Large intestine (tissue), 3 donors: ENCODE measurements around the gene LTBP4. TPM values are rescaled to one million over a fixed set of nuclear protein-coding genes. Genes with fewer than 3 reads are reported as not detected.

Experiments
- DNase-seq, 2 donors: peaks; one replicate each; pipeline versions ENCODE4 v3.0.0 to v3.0.0-alpha.2; 2013
- H3K27ac ChIP-seq: one replicate; pipeline ENCODE4 v1.5.1; 2013; ENCODE audit warnings: low read length
- H3K27me3 ChIP-seq: 2 replicates; pipeline ENCODE4 v1.6.1; 2013; ENCODE audit warnings: low read length; ENCODE audit not compliant: control insufficient read depth, insufficient read depth
- H3K36me3 ChIP-seq: 2 replicates; pipeline ENCODE4 v1.6.1; 2013; ENCODE audit warnings: low read length; ENCODE audit not compliant: control insufficient read depth, insufficient read depth
- H3K4me1 ChIP-seq: one replicate; pipeline ENCODE4 v1.6.1; 2013; ENCODE audit warnings: low read length; ENCODE audit not compliant: control insufficient read depth, insufficient read depth
- H3K4me3 ChIP-seq: one replicate; pipeline ENCODE4 v1.5.1; 2013; ENCODE audit warnings: low read length
- H3K9me3 ChIP-seq: one replicate; pipeline ENCODE4 v1.6.1; 2013; ENCODE audit warnings: mild to moderate bottlenecking, low read depth, low read length, moderate library complexity; ENCODE audit not compliant: control insufficient read depth
- WGBS: methylation state at CpG from one replicate; pipeline ENCODE4 v1.1.5; 2013; ENCODE audit warnings: low lambda C conversion rate; ENCODE audit not compliant: insufficient coverage; 5-methylcytosine and 5-hydroxymethylcytosine counted together
- polyA plus RNA-seq: library from polyadenylated mRNA; unstranded; fragments of 120-200 nt; gene quantifications from one replicate; pipeline ENCODE4 v1.2.1, GENCODE V29; 2013

Gene LTBP4
- polyA plus RNA-seq, 1 donor = 223 TPM

- peak overlapping the region; percentile 94 for H3K27ac ChIP-seq
- H3K4me1 ChIP-seq = peaks cover 67% of the 10 kb centered on the region
- 7% methylated on average over 3 of the region's 18 CpGs for WGBS
- H3K9me3 ChIP-seq = peaks cover 10% of the 10 kb centered on the region
- H3K27me3 ChIP-seq = peaks cover 18% of the 10 kb centered on the region
- H3K36me3 ChIP-seq = no peaks in the 10 kb centered on the region
- DNase-seq = no peak
- H3K4me3 ChIP-seq = no peak overlapping the region
Observed at GRCh38 chr19:40604171-40604646, 3.0 kb downstream of the LTBP4 start.

GRCh38 chr19:40604647-40605215 is 3.6 kb downstream of the LTBP4 start:
- peaks cover 13% of the 10 kb centered on the region for H3K27me3 ChIP-seq
- peak overlapping the region; percentile 94 for H3K27ac ChIP-seq

GRCh38 chr19:40605216-40605971 is 4.2 kb downstream of the LTBP4 start:
- WGBS = 0% methylated on average over 2 of the region's 71 CpGs
- peak; percentile 87 to 96 for DNase-seq
- H3K4me1 ChIP-seq = peaks cover 75% of the 10 kb centered on the region
- peak overlapping the region; percentile 52 for H3K4me3 ChIP-seq
- H3K9me3 ChIP-seq = peaks cover 5% of the 10 kb centered on the region
- H3K27me3 ChIP-seq = peaks cover 6% of the 10 kb centered on the region
- no peaks in the 10 kb centered on the region for H3K36me3 ChIP-seq
- peak overlapping the region; percentile 94 for H3K27ac ChIP-seq

More at GRCh38 chr19:40604647-40605215, 3.6 kb downstream of the LTBP4 start:
- Histone ChIP-seq H3K4me1 (peaks cover 71% of the 10 kb centered on the region), H3K36me3 (no peaks in the 10 kb centered on the region), H3K4me3 (peak overlapping the region; percentile 52), H3K9me3 (peaks cover 10% of the 10 kb centered on the region)
- peak in 1 of 2 donors; percentile 64 for DNase-seq
- WGBS = no CpG with 5 or more reads among the region's 29 CpGs

GRCh38 chr19:40607311-40608239 is 6.4 kb downstream of the LTBP4 start:
- WGBS = no CpG with 5 or more reads among the region's 31 CpGs
- Histone ChIP-seq H3K27me3 (no peaks in the 10 kb centered on the region), H3K36me3 (peaks cover 3% of the 10 kb centered on the region), H3K27ac (no peak overlapping the region), H3K9me3 (peaks cover 5% of the 10 kb centered on the region), H3K4me1 (peaks cover 62% of the 10 kb centered on the region), H3K4me3 (no peak overlapping the region)
- peak in 1 of 2 donors; percentile 68 for DNase-seq

- peaks cover 3% of the 10 kb centered on the region for H3K36me3 ChIP-seq
- H3K27me3 ChIP-seq = no peaks in the 10 kb centered on the region
- H3K4me1 ChIP-seq = peaks cover 56% of the 10 kb centered on the region
- no CpG with 5 or more reads among the region's 14 CpGs for WGBS
- no peak overlapping the region for H3K4me3 ChIP-seq
- no peak overlapping the region for H3K27ac ChIP-seq
- no peak for DNase-seq
- peaks cover 9% of the 10 kb centered on the region for H3K9me3 ChIP-seq
Observed at GRCh38 chr19:40608240-40608621, 7.1 kb downstream of the LTBP4 start.

GRCh38 chr19:40608957-40609356 is 7.8 kb downstream of the LTBP4 start:
- H3K4me1 ChIP-seq = peaks cover 56% of the 10 kb centered on the region
- DNase-seq = no peak
- H3K27ac ChIP-seq = no peak overlapping the region
- no peaks in the 10 kb centered on the region for H3K27me3 ChIP-seq
- peak overlapping the region; percentile 55 for H3K4me3 ChIP-seq
- 80% methylated on average over 1 of the region's 4 CpGs for WGBS
- peaks cover 3% of the 10 kb centered on the region for H3K36me3 ChIP-seq
- peaks cover 11% of the 10 kb centered on the region for H3K9me3 ChIP-seq

GRCh38 chr19:40609561-40610395 is 8.6 kb downstream of the LTBP4 start:
- Histone ChIP-seq H3K4me3 (peak overlapping the region; percentile 55), H3K4me1 (peaks cover 55% of the 10 kb centered on the region), H3K9me3 (peaks cover 11% of the 10 kb centered on the region), H3K36me3 (peaks cover 3% of the 10 kb centered on the region), H3K27me3 (no peaks in the 10 kb centered on the region), H3K27ac (peak overlapping the region; percentile 7)
- WGBS = no CpG with 5 or more reads among the region's 50 CpGs
- DNase-seq = peak; percentile 74 to 92

- Histone ChIP-seq H3K9me3 (peaks cover 11% of the 10 kb centered on the region), H3K27me3 (no peaks in the 10 kb centered on the region), H3K4me3 (no peak overlapping the region), H3K36me3 (peaks cover 3% of the 10 kb centered on the region), H3K4me1 (peaks cover 53% of the 10 kb centered on the region), H3K27ac (peak overlapping the region; percentile 7)
- WGBS = 30% methylated on average over 2 of the region's 29 CpGs
- DNase-seq = peak in 1 of 2 donors; percentile 52
Observed at GRCh38 chr19:40610396-40611064, 9.4 kb downstream of the LTBP4 start.

GRCh38 chr19:40611096-40611495 is 9.9 kb downstream of the LTBP4 start:
- H3K4me1 ChIP-seq = peaks cover 49% of the 10 kb centered on the region
- H3K4me3 ChIP-seq = no peak overlapping the region
- peaks cover 6% of the 10 kb centered on the region for H3K36me3 ChIP-seq
- DNase-seq = no peak
- no CpG with 5 or more reads among the region's 15 CpGs for WGBS
- no peak overlapping the region for H3K27ac ChIP-seq
- H3K27me3 ChIP-seq = no peaks in the 10 kb centered on the region
- peaks cover 11% of the 10 kb centered on the region for H3K9me3 ChIP-seq
